Activated naive CD8-positive, alpha-beta T cell treated with anti-CD3 and anti-CD28 coated beads, Interleukin-2, amount 10 ng/mL, durations not matched to agents 7 days and 5 days (primary cell): ENCODE data around the gene KCNAB2. TPM values are rescaled to one million over a fixed set of nuclear protein-coding genes. Genes with fewer than 3 reads are reported as not detected.

Experiments
- total RNA-seq, 2 experiments: library from RNA; stranded (reverse); gene quantifications; one replicate each; pipeline ENCODE4 v1.2.3, GENCODE V29; 2021

Gene KCNAB2
- total RNA-seq, 2 experiments from 2014 or later = 290 to 307 TPM

Other genes starting within 250 kb of the KCNAB2 start
- gene NPHP4, start 53.5 kb upstream of the KCNAB2 start, total RNA-seq = 10 to 100 TPM; 16.4 to 17.5 TPM
- gene CHD5, start 134.4 kb downstream of the KCNAB2 start, total RNA-seq = under 1 TPM; 0.23 to 0.61 TPM
- gene RPL22, start 153.7 kb downstream of the KCNAB2 start, total RNA-seq = 100 to 1,000 TPM; 309 to 343 TPM
- 1 to 10 TPM; 3.8 to 4.0 TPM for gene RNF207, start 160.2 kb downstream of the KCNAB2 start, total RNA-seq
- 10 to 100 TPM; 40.3 to 40.4 TPM for gene ICMT, start 190.1 kb downstream of the KCNAB2 start, total RNA-seq
- not detected for gene HES3, start 198.3 kb downstream of the KCNAB2 start, total RNA-seq
- under 1 TPM; 0.58 to 0.74 TPM for gene GPR153, start 215.2 kb downstream of the KCNAB2 start, total RNA-seq